H1 (cell line): ENCODE results near the gene CELF5. TPM values are rescaled to one million over a fixed set of nuclear protein-coding genes. Genes with fewer than 3 reads are reported as not detected.

Source experiments
- CTCF ChIA-PET: fragments of 300-600 bp; sonication (Branson Sonifier 250); formaldehyde crosslinking; loops from one replicate; lab custom pipeline; 2021; ENCODE audit not compliant: partially characterized antibody; lab: Charles Lee
- POLR2A ChIA-PET: fragments of 300-600 bp; sonication (Branson Sonifier 250); formaldehyde crosslinking; loops from one replicate; lab custom pipeline; 2021; ENCODE audit warnings: inconsistent platforms; ENCODE audit not compliant: partially characterized antibody; lab: Charles Lee
- DNase-seq, 2 experiments: peaks; one replicate each; pipeline versions ENCODE4 v3.0.0 to v3.0.0-alpha.2; 2010 to 2022; ENCODE audit warnings: low spot score in 2 of 2, low read depth in 1 of 2, mixed read lengths in 1 of 2
- FAIRE-seq: peaks from 2 replicates; lab custom pipeline; 2011; peaks lifted over from hg19 to GRCh38; lab: Jason Lieb, UNC
- H2AFZ ChIP-seq: 2 replicates; pipeline ENCODE4 v1.8.1; 2012; ENCODE audit warnings: low read length, inconsistent platforms
- H2AK5ac ChIP-seq: 2 replicates; pipeline ENCODE4 v1.6.1; 2013; ENCODE audit warnings: low read depth, low read length
- H2BK120ac ChIP-seq: replicated peaks from 2 replicates; pipeline ENCODE3; 2013; ENCODE audit warnings: low read depth, low read length, inconsistent platforms
- H2BK12ac ChIP-seq: 2 replicates; pipeline ENCODE4 v1.6.1; 2013; ENCODE audit warnings: low read depth, low read length
- H2BK15ac ChIP-seq: 2 replicates; pipeline ENCODE4 v1.6.1; 2013; ENCODE audit warnings: low read length
- H2BK20ac ChIP-seq: 2 replicates; pipeline ENCODE4 v1.6.1; 2013; ENCODE audit warnings: low read length
- H2BK5ac ChIP-seq: 2 replicates; pipeline ENCODE4 v1.6.1; 2013; ENCODE audit warnings: low read depth, low read length
- H3K14ac ChIP-seq: 2 replicates; pipeline ENCODE4 v1.6.1; 2013; ENCODE audit warnings: inconsistent platforms; ENCODE audit not compliant: insufficient read length
- H3K18ac ChIP-seq: 2 replicates; pipeline ENCODE4 v1.6.1; 2013; ENCODE audit warnings: low read length; ENCODE audit errors: extremely low read depth
- H3K23ac ChIP-seq: 2 replicates; pipeline ENCODE4 v1.6.1; 2013; ENCODE audit warnings: inconsistent platforms; ENCODE audit not compliant: insufficient read length
- H3K23me2 ChIP-seq: 2 replicates; pipeline ENCODE4 v1.6.1; 2013; ENCODE audit warnings: low read depth, low read length
- H3K27ac ChIP-seq: 2 replicates; pipeline ENCODE4 v1.6.1; 2011; ENCODE audit warnings: low read depth, low read length, inconsistent platforms
- H3K27me3 ChIP-seq, 4 experiments: replicated peaks in 1 of 4; 1 replicate in 1 of 4; 2 replicates in 3 of 4; pipeline versions ENCODE4 v1.6.1 to v1.8.1; 2011 to 2013; ENCODE audit warnings: low read length in 3 of 4, mild to moderate bottlenecking in 3 of 4, inconsistent platforms in 2 of 4, mixed read lengths in 2 of 4, moderate library complexity in 1 of 4; ENCODE audit not compliant: control insufficient read depth in 3 of 4, insufficient read depth in 3 of 4; ENCODE audit errors: extremely low read depth in 1 of 4
- H3K36me3 ChIP-seq, 4 experiments: 2 replicates each; pipeline versions ENCODE4 v1.6.1 to v1.8.1; 2011 to 2013; ENCODE audit warnings: mild to moderate bottlenecking in 4 of 4, low read length in 3 of 4, moderate library complexity in 2 of 4, control low read depth in 1 of 4, inconsistent platforms in 1 of 4; ENCODE audit not compliant: insufficient read depth in 4 of 4, control insufficient read depth in 2 of 4
- H3K4ac ChIP-seq: replicated peaks from 2 replicates; pipeline ENCODE3; 2013; ENCODE audit warnings: low read length, low read depth, mixed read lengths, inconsistent platforms; ENCODE audit not compliant: insufficient read length
- H3K4me1 ChIP-seq, 4 experiments: replicated peaks in 1 of 4; 1 replicate in 1 of 4; 2 replicates in 3 of 4; pipeline versions ENCODE4 v1.6.1 to v1.8.1; 2011 to 2013; ENCODE audit warnings: low read length in 3 of 4, inconsistent platforms in 2 of 4, mixed read lengths in 1 of 4; ENCODE audit not compliant: insufficient read depth in 4 of 4, control insufficient read depth in 3 of 4
- H3K4me2 ChIP-seq, 2 experiments: 2 replicates each; pipeline versions ENCODE4 v1.6.1 to v1.8.1; 2011 to 2013; ENCODE audit warnings: low read depth in 2 of 2, low read length in 2 of 2, control low read depth in 1 of 2, inconsistent platforms in 1 of 2, mild to moderate bottlenecking in 1 of 2; ENCODE audit not compliant: insufficient read depth in 1 of 2
- H3K4me3 ChIP-seq, 4 experiments: fragments of 200-600, 300-600 bp in 1 of 4; sonication (generic), shearing (Covaris generic), sonication (Bioruptor Twin) in 1 of 4; 2 replicates each; pipeline versions ENCODE4 v1.5.1 to v1.8.1; 2011 to 2016; ENCODE audit warnings: low read length in 4 of 4, low read depth in 3 of 4, control low read depth in 2 of 4, inconsistent platforms in 2 of 4, mild to moderate bottlenecking in 2 of 4, mixed read lengths in 1 of 4, moderate library complexity in 1 of 4; ENCODE audit not compliant: insufficient read depth in 2 of 4; ENCODE audit errors: extremely low read depth in 1 of 4
- H3K56ac ChIP-seq: replicated peaks from 2 replicates; pipeline ENCODE3; 2013; ENCODE audit warnings: low read depth, mild to moderate bottlenecking, mixed read lengths, low read length, inconsistent platforms; ENCODE audit not compliant: insufficient read length
- H3K79me1 ChIP-seq: 2 replicates; pipeline ENCODE4 v1.6.1; 2013; ENCODE audit warnings: low read depth, low read length, control low read depth
- H3K79me2 ChIP-seq, 2 experiments: 2 replicates each; pipeline versions ENCODE4 v1.6.1 to v1.8.1; 2012 to 2013; ENCODE audit warnings: low read length in 2 of 2, mild to moderate bottlenecking in 2 of 2, inconsistent platforms in 1 of 2; ENCODE audit not compliant: insufficient read depth in 2 of 2, control insufficient read depth in 1 of 2
- H3K9ac ChIP-seq, 4 experiments: replicated peaks in 1 of 4; 1 replicate in 1 of 4; 2 replicates in 3 of 4; pipeline versions ENCODE4 v1.6.1 to v1.8.1; 2011 to 2013; ENCODE audit warnings: low read depth in 3 of 4, low read length in 3 of 4, control low read depth in 2 of 4, mild to moderate bottlenecking in 2 of 4, moderate library complexity in 2 of 4, inconsistent platforms in 1 of 4; ENCODE audit errors: extremely low read depth in 1 of 4
- H3K9me3 ChIP-seq, 2 experiments: 2 replicates each; pipeline versions ENCODE4 v1.6.1 to v1.8.1; 2012 to 2013; ENCODE audit warnings: mild to moderate bottlenecking in 2 of 2, moderate library complexity in 2 of 2, control low read depth in 1 of 2, inconsistent platforms in 1 of 2, low read depth in 1 of 2, low read length in 1 of 2, mixed read lengths in 1 of 2; ENCODE audit not compliant: insufficient read depth in 2 of 2
- H4K20me1 ChIP-seq, 2 experiments: replicated peaks in 1 of 2; 2 replicates each; pipeline versions ENCODE3 to v1.8.1; 2011 to 2013; ENCODE audit warnings: inconsistent platforms in 2 of 2, low read length in 2 of 2, mild to moderate bottlenecking in 1 of 2; ENCODE audit not compliant: insufficient read depth in 2 of 2, control insufficient read depth in 1 of 2
- H4K5ac ChIP-seq: 2 replicates; pipeline ENCODE4 v1.6.1; 2013; ENCODE audit warnings: low read length, low read depth, mixed read lengths, inconsistent platforms; ENCODE audit not compliant: insufficient read length
- H4K8ac ChIP-seq: 2 replicates; pipeline ENCODE4 v1.8.0; 2013; ENCODE audit warnings: mild to moderate bottlenecking, moderate library complexity, low read length, inconsistent platforms; ENCODE audit not compliant: insufficient read depth; ENCODE audit errors: extremely low read depth
- H4K91ac ChIP-seq: replicated peaks from 2 replicates; pipeline ENCODE3; 2013; ENCODE audit warnings: low read length, mixed read lengths, inconsistent platforms; ENCODE audit not compliant: insufficient read length
- BRCA1 ChIP-seq: IDR thresholded peaks from 2 replicates; pipeline ENCODE4 v1.6.1; 2012; ENCODE audit warnings: low read depth, low read length, improper control_type of control experiment
- HDAC6 ChIP-seq: IDR thresholded peaks from one replicate; pipeline ENCODE4 v1.7.1; 2012; ENCODE audit warnings: low read depth, mild to moderate bottlenecking, inconsistent platforms, low read length, moderate library complexity
- RFX5 ChIP-seq: IDR thresholded peaks from 2 replicates; pipeline ENCODE4 v1.6.1; 2011; ENCODE audit warnings: low read depth, low read length, improper control_type of control experiment, borderline replicate concordance
- WGBS, 2 experiments: shearing (Covaris generic) in 1 of 2; methylation state at CpG; one replicate each; pipeline versions ENCODE4 v1.1.6 to v1.1.7; 2013 to 2015; ENCODE audit warnings: low lambda C conversion rate in 2 of 2, mixed read lengths in 2 of 2, inconsistent platforms in 1 of 2, low coverage in 1 of 2, missing lambda C conversion rate in 1 of 2; ENCODE audit not compliant: insufficient replicate concordance in 2 of 2, insufficient coverage in 1 of 2, insufficient read length in 1 of 2; ENCODE audit errors: extremely low coverage in 1 of 2, missing lambda C conversion rate in 1 of 2; 5-methylcytosine and 5-hydroxymethylcytosine counted together
- polyA plus RNA-seq, 7 experiments: library from polyadenylated mRNA; depleted of rRNA in 3 of 7; stranded (reverse) in 5 of 7; unstranded in 2 of 7; fragments of >200 nt in 5 of 7; fragments of 200-250 nt in 2 of 7; gene quantifications; 1 replicate in 5 of 7; 2 replicates in 1 of 7; 4 replicates in 1 of 7; pipeline versions ENCODE4 v1.2.1 to v1.2.3, GENCODE V29; 2011 to 2013; ENCODE audit warnings: missing spikeins in 2 of 7, mixed read lengths in 2 of 7
- total RNA-seq: library from RNA; stranded (reverse); fragmentation: NEBNext Ultra II Directional; extraction: Animal tissue kit (Norgen Biotek cat#: 25700); gene quantifications from 2 replicates; pipeline ENCODE4 v1.2.1, GENCODE V29; 2021
- TF ChIP-seq, protein P1 (sequence below): IDR thresholded peaks from 2 replicates; pipeline ENCODE4 v1.6.1; 2012; ENCODE audit warnings: inconsistent platforms

Gene CELF5
- total and polyA plus RNA-seq, 2 of the 8 experiments (the other 6 are each of a cell fraction or from before 2014, with no cell fraction given): 9.8 to 15.0 TPM

DNA sequence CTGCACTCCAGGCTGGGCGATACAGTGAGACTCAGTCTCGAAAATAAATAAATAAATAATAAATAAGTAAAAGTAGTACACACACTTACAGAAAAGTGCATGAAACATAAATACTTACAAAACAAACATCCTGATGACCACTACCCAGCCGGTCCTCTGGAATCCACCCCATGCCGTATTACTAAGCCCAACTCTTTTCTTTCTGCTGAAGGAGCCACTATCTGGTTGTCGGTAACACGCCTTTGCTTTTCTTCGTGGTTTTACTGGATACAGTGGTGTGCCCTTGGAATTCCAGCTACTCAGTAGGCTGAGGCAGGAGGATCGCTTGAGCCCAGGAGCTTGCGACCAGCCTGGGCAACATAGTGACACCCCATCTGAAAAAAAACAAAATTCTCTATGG lies 39.4 kb downstream of the CELF5 start:
- Histone ChIP-seq H4K91ac (no peak overlapping the region), H3K56ac (no peak overlapping the region), H4K20me1 (peaks cover 0 to 3% of the 10 kb centered on the region in 2 experiments), H3K4me1 (no peaks in the 10 kb centered on the region; a peak in 1 of 7 replicates), H2BK12ac (no peak overlapping the region), H3K36me3 (no peaks in the 10 kb centered on the region), H3K27ac (no peak overlapping the region), H2AK5ac (no peak overlapping the region), H3K23ac (no peak overlapping the region), H2BK5ac (no peak overlapping the region), H3K4me2 (no peak overlapping the region), H3K79me1 (no peaks in the 10 kb centered on the region; the same call in 1 of the 2 replicates), H3K4me3 (no peak overlapping the region), H3K27me3 (peaks cover 0 to 2% (median 0%) of the 10 kb centered on the region in 4 experiments; a peak in 2 of 7 replicates), H4K8ac (no peak overlapping the region), H2AFZ (no peak overlapping the region), H3K23me2 (no peaks in the 10 kb centered on the region), H2BK120ac (no peak overlapping the region), H3K18ac (no peak overlapping the region), H3K9ac (no peak overlapping the region), H3K9me3 (no peaks in the 10 kb centered on the region), H2BK20ac (no peak overlapping the region), H3K79me2 (no peaks in the 10 kb centered on the region), H3K14ac (no peak overlapping the region), H4K5ac (no peak overlapping the region), H2BK15ac (no peak overlapping the region), H3K4ac (no peak overlapping the region)
- CTCF ChIA-PET: interaction anchor here (1.1 to 3.6 kb wide), 4 partner anchors 10 to 40 kb away, joined by 4 to 20 read pairs (median 6); no protein-coding TSS in a partner anchor
- WGBS, 2 experiments: 92% methylated on average over 9 of the region's 9 CpGs; no CpG with 5 or more reads in 1 of the 2 experiments
- DNase-seq: no peak
- POLR2A ChIA-PET: interaction anchor here (0.8 kb wide), 1 partner anchor 10 kb away, joined by 3 read pairs; no protein-coding TSS in a partner anchor
- TF ChIP-seq RFX5: no peak
- TF ChIP-seq HDAC6: no peak
- TF ChIP-seq, protein P1, sequence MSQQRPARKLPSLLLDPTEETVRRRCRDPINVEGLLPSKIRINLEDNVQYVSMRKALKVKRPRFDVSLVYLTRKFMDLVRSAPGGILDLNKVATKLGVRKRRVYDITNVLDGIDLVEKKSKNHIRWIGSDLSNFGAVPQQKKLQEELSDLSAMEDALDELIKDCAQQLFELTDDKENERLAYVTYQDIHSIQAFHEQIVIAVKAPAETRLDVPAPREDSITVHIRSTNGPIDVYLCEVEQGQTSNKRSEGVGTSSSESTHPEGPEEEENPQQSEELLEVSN: no peak
- no peak for TF ChIP-seq BRCA1
- no peak for FAIRE-seq
